ENCODE results near the gene TMEM9B.

The TMEM9B gene

DNA sequence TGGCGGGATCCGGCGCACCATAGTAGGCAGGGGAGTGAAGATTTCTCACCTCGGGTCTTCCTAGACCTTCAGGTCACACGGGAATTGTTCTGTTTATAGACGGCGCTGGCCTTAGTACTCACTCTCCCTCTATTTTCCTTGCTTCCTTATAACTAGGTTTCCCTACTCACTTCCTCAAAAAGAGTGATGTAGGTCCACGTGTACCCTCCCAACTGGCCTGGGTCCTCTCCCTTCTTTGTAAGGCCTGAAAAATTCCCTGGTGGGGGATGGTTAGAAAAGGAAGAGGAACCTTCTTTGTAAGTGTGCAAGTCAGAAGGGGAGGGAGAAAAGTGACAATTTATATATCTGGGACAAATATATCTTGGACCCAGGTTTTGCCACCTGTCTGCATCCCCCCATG, 2.9 kb upstream of the TMEM9B start:
- H3K36me3 ChIP-seq (ENCODE audit: control insufficient read depth, insufficient read depth, low read length), result no peaks in the 10 kb centered on the region
- no peaks in the 10 kb centered on the region for H3K9me3 ChIP-seq (ENCODE audit: control insufficient read depth, low read length)
- H3K4me3 ChIP-seq (ENCODE audit: low read length), result no peak overlapping the region
- no peak overlapping the region for H3K9ac ChIP-seq (ENCODE audit: low read length)
- no peaks in the 10 kb centered on the region for H3K27me3 ChIP-seq (ENCODE audit: control insufficient read depth, insufficient read depth, low read length)
- H3K4me1 ChIP-seq (ENCODE audit: control insufficient read depth, insufficient read depth, low read length), result peaks cover 18% of the 10 kb centered on the region

DNA sequence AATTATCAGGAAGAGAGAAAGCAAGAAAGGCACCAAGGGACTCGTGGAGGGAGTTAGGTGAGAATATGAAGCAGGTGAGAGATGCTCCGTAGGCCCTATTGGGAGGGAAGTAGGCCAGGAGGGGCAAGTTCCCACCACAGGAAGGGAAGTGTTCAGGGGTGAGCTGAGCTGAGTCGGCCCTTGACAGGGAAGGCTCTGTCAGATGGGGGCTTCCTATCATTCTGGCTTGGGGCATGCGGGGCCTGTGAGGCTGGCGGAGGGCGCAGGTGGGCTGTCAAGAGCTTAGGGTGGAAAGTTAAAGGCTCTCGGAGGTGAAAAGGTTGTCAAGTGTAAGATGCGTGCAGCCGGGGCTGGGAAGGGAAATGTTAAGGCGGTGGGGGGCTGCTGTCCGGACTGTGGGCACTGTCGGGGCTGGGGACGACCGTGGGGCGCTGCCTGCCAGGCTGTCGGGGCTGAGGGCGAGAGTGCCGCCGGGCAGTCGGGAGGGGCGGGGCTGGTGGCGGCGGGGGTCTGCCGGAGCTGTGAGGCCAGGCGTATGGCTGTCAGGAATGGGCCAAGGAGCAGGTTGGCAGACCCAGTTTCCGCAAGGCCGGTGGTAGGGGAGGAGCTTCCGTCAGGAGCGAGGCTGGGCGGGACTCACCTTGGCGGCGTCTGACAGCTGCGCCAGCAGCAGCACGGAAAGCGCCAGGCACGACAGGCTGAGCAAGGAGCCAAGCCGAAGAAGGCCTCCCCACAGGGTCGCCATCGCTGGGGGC, 496 bp downstream of the TMEM9B start:
- Histone ChIP-seq H3K4me3 (ENCODE audit: low read length) (peak overlapping the region; percentile 83), H3K9me3 (ENCODE audit: control insufficient read depth, low read length) (no peaks in the 10 kb centered on the region), H3K4me1 (ENCODE audit: control insufficient read depth, insufficient read depth, low read length) (peaks cover 25% of the 10 kb centered on the region), H3K27me3 (ENCODE audit: control insufficient read depth, insufficient read depth, low read length) (no peaks in the 10 kb centered on the region), H3K36me3 (ENCODE audit: control insufficient read depth, insufficient read depth, low read length) (no peaks in the 10 kb centered on the region), H3K9ac (ENCODE audit: low read length) (peak overlapping the region; percentile 98)

DNA sequence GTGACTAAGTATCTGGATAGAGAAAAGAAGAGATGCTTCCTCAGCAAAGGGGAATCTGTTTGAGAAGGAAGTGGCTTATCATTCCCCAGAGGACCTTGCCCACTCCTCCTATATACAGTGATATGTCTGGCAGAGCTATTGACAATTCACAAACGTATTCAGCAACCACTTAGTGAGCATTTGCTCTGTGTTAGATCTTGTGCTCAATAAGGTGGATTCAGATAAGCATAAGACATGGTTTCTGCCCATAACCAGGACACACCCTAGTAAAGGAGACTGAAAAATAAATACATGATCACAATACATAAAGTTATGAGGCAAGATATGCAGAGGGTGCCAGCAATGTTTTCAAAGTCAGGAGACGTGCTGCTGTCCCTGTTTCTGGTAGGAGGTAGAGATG, 1.4 kb downstream of the TMEM9B start:
- H3K4me3 ChIP-seq (ENCODE audit: low read length), result no peak overlapping the region
- peak overlapping the region; percentile 98 for H3K9ac ChIP-seq (ENCODE audit: low read length)
- no peaks in the 10 kb centered on the region for H3K36me3 ChIP-seq (ENCODE audit: control insufficient read depth, insufficient read depth, low read length)
- H3K27me3 ChIP-seq (ENCODE audit: control insufficient read depth, insufficient read depth, low read length), result no peaks in the 10 kb centered on the region
- H3K4me1 ChIP-seq (ENCODE audit: control insufficient read depth, insufficient read depth, low read length), result peaks cover 25% of the 10 kb centered on the region
- no peaks in the 10 kb centered on the region for H3K9me3 ChIP-seq (ENCODE audit: control insufficient read depth, low read length)

- Histone ChIP-seq H3K4me1 (ENCODE audit: control insufficient read depth, insufficient read depth, low read length) (peaks cover 25% of the 10 kb centered on the region), H3K27me3 (ENCODE audit: control insufficient read depth, insufficient read depth, low read length) (no peaks in the 10 kb centered on the region), H3K36me3 (ENCODE audit: control insufficient read depth, insufficient read depth, low read length) (no peaks in the 10 kb centered on the region), H3K9me3 (ENCODE audit: control insufficient read depth, low read length) (no peaks in the 10 kb centered on the region), H3K9ac (ENCODE audit: low read length) (no peak overlapping the region), H3K4me3 (ENCODE audit: low read length) (no peak overlapping the region)
These were observed 2.8 kb downstream of the TMEM9B start for GRCh38 chr11:8961401-8961800.

GRCh38 chr11:8959546-8960166, 4.6 kb downstream of the TMEM9B start:
- Histone ChIP-seq H3K4me3 (ENCODE audit: low read length) (no peak overlapping the region), H3K9ac (ENCODE audit: low read length) (peak overlapping the region; percentile 54), H3K4me1 (ENCODE audit: control insufficient read depth, insufficient read depth, low read length) (peaks cover 21% of the 10 kb centered on the region), H3K9me3 (ENCODE audit: control insufficient read depth, low read length) (no peaks in the 10 kb centered on the region), H3K36me3 (ENCODE audit: control insufficient read depth, insufficient read depth, low read length) (no peaks in the 10 kb centered on the region), H3K27me3 (ENCODE audit: control insufficient read depth, insufficient read depth, low read length) (no peaks in the 10 kb centered on the region)

DNA sequence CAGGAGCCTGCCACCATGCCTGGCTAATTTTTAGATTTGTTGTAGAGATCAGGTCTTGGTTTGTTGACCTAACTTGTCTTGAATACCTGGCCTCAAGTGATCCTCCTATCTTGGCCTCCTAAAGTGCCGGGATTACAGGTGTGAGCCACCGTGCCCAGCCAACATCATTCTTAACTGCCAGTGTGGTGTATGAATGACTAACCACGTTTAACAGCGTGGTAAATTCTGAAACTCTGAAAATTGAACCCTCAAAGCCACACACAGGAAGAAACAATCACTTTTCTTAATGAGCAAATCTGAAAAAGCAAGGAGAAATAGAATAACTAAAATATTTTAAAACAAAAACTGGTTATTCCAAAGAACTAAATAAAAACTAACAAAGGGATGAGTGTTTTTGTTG, 7.4 kb downstream of the TMEM9B start:
- H3K4me1 ChIP-seq (ENCODE audit: control insufficient read depth, insufficient read depth, low read length), result peaks cover 7% of the 10 kb centered on the region
- no peaks in the 10 kb centered on the region for H3K36me3 ChIP-seq (ENCODE audit: control insufficient read depth, insufficient read depth, low read length)
- no peaks in the 10 kb centered on the region for H3K9me3 ChIP-seq (ENCODE audit: control insufficient read depth, low read length)
- no peak overlapping the region for H3K9ac ChIP-seq (ENCODE audit: low read length)
- no peaks in the 10 kb centered on the region for H3K27me3 ChIP-seq (ENCODE audit: control insufficient read depth, insufficient read depth, low read length)
- H3K4me3 ChIP-seq (ENCODE audit: low read length), result no peak overlapping the region

DNA sequence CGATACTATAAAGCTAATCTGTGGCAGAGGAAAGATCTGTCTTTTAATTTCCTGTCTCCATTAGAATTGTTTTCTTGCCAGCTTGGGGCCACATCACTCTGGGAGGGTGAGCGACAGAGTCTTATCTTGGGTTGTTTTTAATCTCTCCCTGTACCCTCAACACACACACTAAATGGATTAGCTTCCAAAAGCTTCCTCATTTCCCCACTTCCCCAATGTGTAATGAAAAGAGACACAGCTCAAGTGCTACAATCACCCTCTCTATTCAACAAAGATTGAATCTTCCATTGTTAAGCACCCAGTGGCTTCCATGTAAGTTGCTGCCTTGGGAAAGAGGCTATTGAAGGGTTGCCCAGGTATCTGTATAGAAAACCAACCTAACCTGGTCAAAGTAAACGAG, 15.4 kb downstream of the TMEM9B start:
- H3K4me3 ChIP-seq (ENCODE audit: low read length), result no peak overlapping the region
- no peaks in the 10 kb centered on the region for H3K27me3 ChIP-seq (ENCODE audit: control insufficient read depth, insufficient read depth, low read length)
- no peaks in the 10 kb centered on the region for H3K9me3 ChIP-seq (ENCODE audit: control insufficient read depth, low read length)
- H3K36me3 ChIP-seq (ENCODE audit: control insufficient read depth, insufficient read depth, low read length), result no peaks in the 10 kb centered on the region
- no peaks in the 10 kb centered on the region for H3K4me1 ChIP-seq (ENCODE audit: control insufficient read depth, insufficient read depth, low read length)
- H3K9ac ChIP-seq (ENCODE audit: low read length), result no peak overlapping the region

DNA sequence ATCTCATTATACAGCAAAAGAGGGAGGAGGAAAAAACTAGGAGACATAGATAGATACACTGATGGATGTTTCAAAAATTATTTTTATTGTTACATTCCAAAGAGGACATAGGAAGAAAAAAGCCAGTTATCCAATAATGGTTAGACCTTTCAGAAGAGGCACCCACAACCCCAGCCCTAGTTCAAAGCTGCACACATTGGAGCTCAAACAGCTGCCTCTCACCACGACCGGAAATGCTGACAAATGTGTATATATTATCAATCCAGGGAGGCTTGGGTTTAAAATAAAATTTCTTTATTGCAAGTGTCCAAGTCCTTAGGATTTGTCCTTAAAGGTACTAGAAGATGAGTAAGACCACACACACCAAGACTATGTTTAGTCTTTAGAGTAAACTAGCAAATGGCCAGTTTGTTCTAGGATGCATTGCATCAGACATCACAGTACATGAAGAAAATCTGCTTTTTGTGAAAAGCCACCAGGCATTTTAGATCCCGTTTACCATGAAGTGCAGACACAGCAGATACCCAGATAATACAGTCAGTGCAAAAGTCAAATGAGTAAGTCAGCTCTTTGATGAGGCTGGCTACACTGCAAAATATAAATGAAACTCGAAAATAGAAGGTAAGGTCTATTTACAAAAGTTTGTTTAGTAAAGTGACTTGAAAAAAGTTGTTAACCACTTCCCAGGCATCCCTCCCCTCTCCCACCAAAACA, 16.9 kb downstream of the TMEM9B start:
- H3K27me3 ChIP-seq (ENCODE audit: control insufficient read depth, insufficient read depth, low read length), result no peaks in the 10 kb centered on the region
- no peaks in the 10 kb centered on the region for H3K9me3 ChIP-seq (ENCODE audit: control insufficient read depth, low read length)
- H3K4me1 ChIP-seq (ENCODE audit: control insufficient read depth, insufficient read depth, low read length), result no peaks in the 10 kb centered on the region
- H3K4me3 ChIP-seq (ENCODE audit: low read length), result no peak overlapping the region
- H3K36me3 ChIP-seq (ENCODE audit: control insufficient read depth, insufficient read depth, low read length), result no peaks in the 10 kb centered on the region
- no peak overlapping the region for H3K9ac ChIP-seq (ENCODE audit: low read length)

DNA sequence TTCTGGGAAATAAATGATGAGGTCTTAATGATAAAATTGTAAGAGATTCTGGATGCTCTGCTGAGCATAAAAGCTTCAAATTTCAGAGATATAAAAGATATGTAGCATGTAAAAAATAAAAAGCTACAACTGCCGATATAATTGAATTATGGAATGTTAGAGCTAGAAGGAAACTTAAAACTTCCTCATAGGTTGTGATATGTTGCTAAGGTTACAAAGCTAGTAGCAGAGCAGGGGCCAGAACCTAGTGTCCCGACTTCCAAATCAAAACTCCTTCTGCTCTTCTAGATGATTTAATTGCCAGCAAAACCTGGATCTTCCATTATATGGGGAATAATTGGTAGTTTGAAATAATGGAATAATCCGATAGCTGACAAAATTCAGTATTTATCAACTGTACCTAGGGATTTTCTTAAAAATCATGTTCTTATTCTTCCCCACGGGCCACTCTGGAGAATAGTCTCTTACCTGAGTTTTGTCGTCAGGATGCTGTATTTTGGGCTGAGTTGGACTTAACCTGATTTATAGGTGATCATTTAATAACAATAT, 21.6 kb downstream of the TMEM9B start, which contains the start of gene ASCL3:
Gene ASCL3, minus strand, starts transcription at position 499 of the 549 bp plus-strand sequence. CDS start 4,855 bp downstream, outside the sequence.
- Histone ChIP-seq H3K9me3 (ENCODE audit: control insufficient read depth, low read length) (no peaks in the 10 kb centered on the region), H3K27me3 (ENCODE audit: control insufficient read depth, insufficient read depth, low read length) (no peaks in the 10 kb centered on the region), H3K9ac (ENCODE audit: low read length) (no peak within 1 kb of the TSS), H3K4me1 (ENCODE audit: control insufficient read depth, insufficient read depth, low read length) (no peaks in the 10 kb centered on the region), H3K4me3 (ENCODE audit: low read length) (no peak within 1 kb of the TSS), H3K36me3 (ENCODE audit: control insufficient read depth, insufficient read depth, low read length) (no peaks in the 10 kb centered on the region)

GRCh38 chr11:8941341-8942103, 22.7 kb downstream of the TMEM9B start:
- H3K36me3 ChIP-seq (ENCODE audit: control insufficient read depth, insufficient read depth, low read length), result no peaks in the 10 kb centered on the region
- no peaks in the 10 kb centered on the region for H3K27me3 ChIP-seq (ENCODE audit: control insufficient read depth, insufficient read depth, low read length)
- no peaks in the 10 kb centered on the region for H3K4me1 ChIP-seq (ENCODE audit: control insufficient read depth, insufficient read depth, low read length)
- H3K9me3 ChIP-seq (ENCODE audit: control insufficient read depth, low read length), result no peaks in the 10 kb centered on the region
- no peak overlapping the region for H3K4me3 ChIP-seq (ENCODE audit: low read length)
- no peak overlapping the region for H3K9ac ChIP-seq (ENCODE audit: low read length)

GRCh38 chr11:8937659-8938058, 26.6 kb downstream of the TMEM9B start:
- Histone ChIP-seq H3K4me3 (ENCODE audit: low read length) (no peak overlapping the region), H3K36me3 (ENCODE audit: control insufficient read depth, insufficient read depth, low read length) (no peaks in the 10 kb centered on the region), H3K9me3 (ENCODE audit: control insufficient read depth, low read length) (no peaks in the 10 kb centered on the region), H3K4me1 (ENCODE audit: control insufficient read depth, insufficient read depth, low read length) (no peaks in the 10 kb centered on the region), H3K9ac (ENCODE audit: low read length) (no peak overlapping the region), H3K27me3 (ENCODE audit: control insufficient read depth, insufficient read depth, low read length) (no peaks in the 10 kb centered on the region)
